HEK293 (cell line): Measurements from ENCODE around the gene MRO.
A peak's percentile ranks its signal among the peaks of the same experiment; 100 is the strongest.

Experiments used
- CTCF ChIA-PET: fragments of 350-600 bp; formaldehyde crosslinking; extraction: SDS; loops from one replicate; lab custom pipeline; 2021; ENCODE audit warnings: antibody characterized with exemption; lab: Yijun Ruan, JAX
- POLR2A ChIA-PET: fragments of 300-600 bp; formaldehyde crosslinking; extraction: SDS; loops from one replicate; lab custom pipeline; 2020; ENCODE audit warnings: antibody characterized with exemption, inconsistent platforms; lab: Yijun Ruan, JAX
- H3K27ac ChIP-seq: fragments of 200-500 bp; sonication (Bioruptor generic); 2 replicates; pipeline ENCODE4 v1.5.1; 2014; ENCODE audit warnings: low read depth, low read length, control low read depth, inconsistent platforms; ENCODE audit errors: extremely low read depth
- H3K36me3 ChIP-seq, 2 experiments: fragments of 200-500 bp in 1 of 2; sonication (Bioruptor generic) in 1 of 2; 1 replicate in 1 of 2; 2 replicates in 1 of 2; pipeline ENCODE4 v1.5.1; 2014 to 2017; ENCODE audit warnings: inconsistent platforms in 2 of 2, low read length in 2 of 2; ENCODE audit not compliant: control insufficient read depth in 2 of 2, insufficient read depth in 1 of 2
- H3K4me1 ChIP-seq: fragments of 200-500 bp; sonication (Bioruptor generic); 2 replicates; pipeline ENCODE4 v1.5.1; 2014; ENCODE audit warnings: mild to moderate bottlenecking, low read length, inconsistent platforms; ENCODE audit not compliant: control insufficient read depth, insufficient read depth
- H3K4me3 ChIP-seq: 2 replicates; pipeline ENCODE4 v1.5.1; 2011; ENCODE audit warnings: low read depth, mild to moderate bottlenecking, control low read depth, low read length, moderate library complexity
- H3K9me3 ChIP-seq: fragments of 200-500 bp; sonication (Bioruptor generic); 2 replicates; pipeline ENCODE4 v1.5.1; 2014; ENCODE audit warnings: low read depth, low read length, inconsistent platforms; ENCODE audit not compliant: control insufficient read depth, insufficient read depth
- KLF10 ChIP-seq: fragments of 450-650 bp; IDR thresholded peaks from 2 replicates; pipeline ENCODE4 v1.5.1; 2018; ENCODE audit warnings: missing biosample characterization, mild to moderate bottlenecking, missing genetic modification characterization
- PBX3 ChIP-seq: sonication (generic); formaldehyde crosslinking; IDR thresholded peaks from 2 replicates; pipeline ENCODE4 v1.8.1; 2022; ENCODE audit warnings: mild to moderate bottlenecking, moderate library complexity, missing genetic modification reagents
- PRDM10 ChIP-seq: fragments of 450-650 bp; formaldehyde crosslinking; IDR thresholded peaks from 2 replicates; pipeline ENCODE4 v1.5.1; 2016; ENCODE audit warnings: missing biosample characterization, missing genetic modification characterization
- SCRT1 ChIP-seq: fragments of 450-650 bp; formaldehyde crosslinking; IDR thresholded peaks from 2 replicates; pipeline ENCODE4 v1.5.1; 2016; ENCODE audit warnings: missing biosample characterization, missing genetic modification characterization, borderline replicate concordance
- SCRT2 ChIP-seq: fragments of 450-650 bp; formaldehyde crosslinking; IDR thresholded peaks from 2 replicates; pipeline ENCODE4 v1.5.1; 2016; ENCODE audit warnings: missing biosample characterization, missing genetic modification characterization
- SP2 ChIP-seq: fragments of 450-650 bp; formaldehyde crosslinking; IDR thresholded peaks from 2 replicates; pipeline ENCODE4 v1.5.1; 2016; ENCODE audit warnings: missing biosample characterization, missing genetic modification characterization
- SP7 ChIP-seq: fragments of 450-650 bp; formaldehyde crosslinking; IDR thresholded peaks from 2 replicates; pipeline ENCODE4 v1.5.1; 2016; ENCODE audit warnings: missing biosample characterization, missing genetic modification characterization
- YY1 ChIP-seq: fragments of 450-650 bp; formaldehyde crosslinking; IDR thresholded peaks from 2 replicates; pipeline ENCODE4 v1.5.1; 2018; ENCODE audit warnings: missing biosample characterization, missing genetic modification characterization
- ZNF169 ChIP-seq: fragments of 450-650 bp; formaldehyde crosslinking; IDR thresholded peaks from 2 replicates; pipeline ENCODE4 v1.5.1; 2016; ENCODE audit warnings: missing biosample characterization, missing genetic modification characterization
- ZNF18 ChIP-seq: fragments of 450-650 bp; formaldehyde crosslinking; IDR thresholded peaks from 2 replicates; pipeline ENCODE4 v1.5.1; 2016; ENCODE audit warnings: missing biosample characterization, missing genetic modification characterization
- ZNF223 ChIP-seq: fragments of 450-650 bp; formaldehyde crosslinking; IDR thresholded peaks from 2 replicates; pipeline ENCODE4 v1.5.1; 2016; ENCODE audit warnings: missing biosample characterization, missing genetic modification characterization
- ZNF341 ChIP-seq: fragments of 450-650 bp; formaldehyde crosslinking; IDR thresholded peaks from 2 replicates; pipeline ENCODE4; 2016; ENCODE audit warnings: low read depth, missing biosample characterization, missing genetic modification characterization
- ZNF426 ChIP-seq: fragments of 450-650 bp; formaldehyde crosslinking; IDR thresholded peaks from 2 replicates; pipeline ENCODE4 v1.5.1; 2017; ENCODE audit warnings: missing biosample characterization, missing genetic modification characterization, mild to moderate bottlenecking, inconsistent platforms, moderate library complexity
- ZNF521 ChIP-seq: fragments of 450-650 bp; formaldehyde crosslinking; IDR thresholded peaks from 2 replicates; pipeline ENCODE4 v1.5.1; 2017; ENCODE audit warnings: missing biosample characterization, mild to moderate bottlenecking, missing genetic modification characterization
- ZNF555 ChIP-seq: fragments of 450-650 bp; formaldehyde crosslinking; conservative IDR thresholded peaks from 2 replicates; pipeline ENCODE4 v1.5.1; 2017; ENCODE audit warnings: missing biosample characterization, mild to moderate bottlenecking, missing genetic modification characterization, inconsistent platforms
- ZNF560 ChIP-seq: fragments of 450-650 bp; formaldehyde crosslinking; IDR thresholded peaks from 2 replicates; pipeline ENCODE4 v1.5.1; 2017; ENCODE audit warnings: missing biosample characterization, missing genetic modification characterization, borderline replicate concordance
- ZNF658 ChIP-seq: fragments of 450-650 bp; formaldehyde crosslinking; IDR thresholded peaks from 2 replicates; pipeline ENCODE4; 2016; ENCODE audit warnings: missing biosample characterization, missing genetic modification characterization
- ZNF701 ChIP-seq: fragments of 450-650 bp; formaldehyde crosslinking; IDR thresholded peaks from 2 replicates; pipeline ENCODE4 v1.5.1; 2016; ENCODE audit warnings: missing biosample characterization, missing genetic modification characterization
- ZNF843 ChIP-seq: fragments of 450-650 bp; formaldehyde crosslinking; IDR thresholded peaks from 2 replicates; pipeline ENCODE4 v1.5.1; 2016; ENCODE audit warnings: missing biosample characterization, missing genetic modification characterization
- TF ChIP-seq, protein P1 (sequence below): fragments of 450-650 bp; formaldehyde crosslinking; IDR thresholded peaks from 2 replicates; pipeline ENCODE4 v1.5.1; 2016; ENCODE audit warnings: missing biosample characterization, missing genetic modification characterization

MRO gene

GRCh38 chr18:50863840-50864375 lies 44.1 kb upstream of the MRO start:
- ChIA-PET CTCF (interaction anchor here (0.7 to 1.8 kb wide), 4 partner anchors 15 to 188 kb away, joined by 3 to 13 read pairs (median 4); partner anchors contain the start of gene MRO), POLR2A (interaction anchor here (0.7 to 1.6 kb wide), 2 partner anchors 15 to 26 kb away, joined by 4 read pairs; partner anchors contain the start of gene ME2)
- H3K36me3 ChIP-seq: no peaks in the 10 kb centered on the region
- peaks cover 5% of the 10 kb centered on the region for H3K4me1 ChIP-seq
- H3K27ac ChIP-seq: no peak overlapping the region
- no peak overlapping the region for H3K4me3 ChIP-seq
- TF ChIP-seq PBX3 (CRISPR knock-in tag) (no peak), KLF10 (tag by site-specific recombination) (no peak), ZNF169 (tag by site-specific recombination) (no peak), SCRT2 (tag by site-specific recombination) (peak; percentile 81), ZNF426 (tag by site-specific recombination) (no peak), ZNF560 (no peak), SP2 (no peak), ZNF701 (tag by site-specific recombination) (no peak), ZNF18 (tag by site-specific recombination) (no peak), SCRT1 (tag by site-specific recombination) (peak; percentile 75), ZNF658 (tag by site-specific recombination) (no peak), PRDM10 (tag by site-specific recombination) (0 out of 2 replicates have a peak, but pooled peaks have one; percentile 22), ZNF223 (tag by site-specific recombination) (no peak), ZNF555 (tag by site-specific recombination) (no peak), YY1 (tag by site-specific recombination) (no peak), ZNF843 (tag by site-specific recombination) (no peak), ZNF341 (tag by site-specific recombination) (no peak), SP7 (tag by site-specific recombination) (no peak), ZNF521 (tag by site-specific recombination) (no peak)
- TF ChIP-seq, protein P1, sequence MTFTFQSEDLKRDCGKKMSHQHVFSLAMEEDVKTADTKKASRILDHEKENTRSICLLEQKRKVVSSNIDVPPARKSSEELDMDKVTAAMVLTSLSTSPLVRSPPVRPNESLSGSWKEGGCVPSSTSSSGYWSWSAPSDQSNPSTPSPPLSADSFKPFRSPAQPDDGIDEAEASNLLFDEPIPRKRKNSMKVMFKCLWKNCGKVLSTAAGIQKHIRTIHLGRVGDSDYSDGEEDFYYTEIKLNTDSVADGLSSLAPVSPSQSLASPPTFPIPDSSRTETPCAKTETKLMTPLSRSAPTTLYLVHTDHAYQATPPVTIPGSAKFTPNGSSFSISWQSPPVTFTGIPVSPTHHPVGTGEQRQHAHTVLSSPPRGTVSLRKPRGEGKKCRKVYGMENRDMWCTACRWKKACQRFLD (tag by site-specific recombination): no peak
- no peaks in the 10 kb centered on the region for H3K9me3 ChIP-seq
